Stimulated activated CD8-positive, alpha-beta memory T cell treated with anti-CD3 and anti-CD28 coated beads, Interleukin-12 subunit alpha, Interleukin-12 subunit beta, amount 100 ng/mL, for 4 hours (primary cell): Measurements from ENCODE around the gene LY6G5C.

Source experiments
- DNase-seq: peaks from one replicate; pipeline ENCODE4 v3.0.0-alpha.2; 2020; ENCODE audit warnings: low read depth

Gene LY6G5C, protein sequence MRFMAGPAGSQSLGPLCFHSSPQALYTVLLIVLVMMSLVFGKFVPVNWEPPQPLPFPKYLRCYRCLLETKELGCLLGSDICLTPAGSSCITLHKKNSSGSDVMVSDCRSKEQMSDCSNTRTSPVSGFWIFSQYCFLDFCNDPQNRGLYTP

DNA sequence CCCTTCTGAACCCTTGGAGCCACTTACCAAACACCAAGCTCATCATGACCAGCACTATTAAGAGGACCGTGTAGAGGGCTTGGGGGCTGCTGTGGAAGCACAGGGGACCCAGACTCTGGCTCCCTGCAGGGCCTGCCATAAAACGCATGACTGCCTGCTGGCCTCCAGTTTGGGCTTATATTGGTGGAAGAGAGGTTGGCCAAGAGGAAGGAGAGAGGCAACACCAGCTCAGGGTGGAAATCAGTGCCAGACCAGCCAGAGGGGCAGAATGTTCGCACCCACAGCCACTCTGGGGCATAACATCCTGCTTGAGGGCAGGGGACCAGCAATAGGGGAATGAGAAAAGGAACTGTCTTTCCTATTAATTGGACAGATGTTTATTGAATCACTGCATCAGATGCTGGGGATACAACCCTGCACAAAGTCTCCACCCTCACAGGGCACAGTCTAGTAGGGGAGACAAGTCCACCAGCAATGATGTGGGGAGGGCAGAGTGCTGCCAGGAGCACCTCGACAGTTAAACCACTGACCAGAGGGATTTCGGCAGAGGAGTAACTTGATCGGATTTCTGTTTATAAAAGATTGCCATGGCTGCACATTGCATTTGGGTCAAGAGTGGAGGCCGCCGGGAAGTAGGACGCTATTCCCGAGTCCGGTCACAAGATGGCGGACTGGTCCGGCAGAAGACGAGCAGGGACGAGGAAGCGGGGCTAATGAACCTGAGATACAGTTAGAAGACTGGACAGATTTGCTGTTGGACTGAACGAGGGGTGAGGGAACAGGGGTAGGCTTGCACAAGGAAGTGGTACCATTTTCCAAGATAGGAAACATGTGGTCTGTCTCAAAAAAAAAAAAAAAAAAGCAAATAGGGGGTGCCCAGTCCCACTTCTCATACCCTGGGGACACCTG is at the start of gene LY6G5C:
Gene LY6G5C (minus strand): TSS at position 842 of the 909 bp plus-strand sequence. CDS start 694 bp downstream, at position 148.
- DNase-seq: peak; percentile 32

DNA sequence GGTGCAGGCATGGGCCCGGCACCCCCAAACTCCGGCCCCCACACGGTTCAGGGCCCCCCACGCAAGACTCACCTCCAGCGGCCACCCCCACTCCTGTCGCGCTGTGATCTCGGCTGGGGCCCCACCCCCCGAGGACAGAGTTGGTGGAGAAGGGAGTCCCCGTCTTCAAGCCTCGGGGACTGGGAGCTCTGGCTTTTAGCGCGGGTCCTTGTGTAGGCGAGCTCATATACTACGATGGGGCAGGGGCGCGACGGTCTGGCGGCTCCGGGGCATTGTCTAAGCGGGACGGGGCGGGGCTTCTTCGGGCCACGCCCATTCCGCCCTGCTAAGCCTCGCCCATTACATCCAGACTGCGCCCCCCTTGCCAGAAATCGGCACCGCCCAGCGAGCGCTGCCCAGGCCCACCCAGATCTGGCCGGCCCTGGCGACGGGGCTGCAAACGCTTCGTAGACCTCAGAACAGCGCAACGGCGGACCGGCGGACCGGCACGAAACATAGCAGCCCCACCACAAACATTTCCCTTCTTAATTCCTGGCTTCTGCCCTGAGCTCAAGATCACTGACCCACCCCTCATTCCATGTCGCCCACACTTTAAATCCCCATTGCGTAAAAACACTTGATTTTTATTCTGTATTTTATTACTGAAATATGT is 49.2 kb upstream of the LY6G5C start:
- DNase-seq: peak; percentile 53

- DNase-seq: peak; percentile 65
Measured at GRCh38 chr6:31729515-31729978, 48.7 kb upstream of the LY6G5C start.

DNA sequence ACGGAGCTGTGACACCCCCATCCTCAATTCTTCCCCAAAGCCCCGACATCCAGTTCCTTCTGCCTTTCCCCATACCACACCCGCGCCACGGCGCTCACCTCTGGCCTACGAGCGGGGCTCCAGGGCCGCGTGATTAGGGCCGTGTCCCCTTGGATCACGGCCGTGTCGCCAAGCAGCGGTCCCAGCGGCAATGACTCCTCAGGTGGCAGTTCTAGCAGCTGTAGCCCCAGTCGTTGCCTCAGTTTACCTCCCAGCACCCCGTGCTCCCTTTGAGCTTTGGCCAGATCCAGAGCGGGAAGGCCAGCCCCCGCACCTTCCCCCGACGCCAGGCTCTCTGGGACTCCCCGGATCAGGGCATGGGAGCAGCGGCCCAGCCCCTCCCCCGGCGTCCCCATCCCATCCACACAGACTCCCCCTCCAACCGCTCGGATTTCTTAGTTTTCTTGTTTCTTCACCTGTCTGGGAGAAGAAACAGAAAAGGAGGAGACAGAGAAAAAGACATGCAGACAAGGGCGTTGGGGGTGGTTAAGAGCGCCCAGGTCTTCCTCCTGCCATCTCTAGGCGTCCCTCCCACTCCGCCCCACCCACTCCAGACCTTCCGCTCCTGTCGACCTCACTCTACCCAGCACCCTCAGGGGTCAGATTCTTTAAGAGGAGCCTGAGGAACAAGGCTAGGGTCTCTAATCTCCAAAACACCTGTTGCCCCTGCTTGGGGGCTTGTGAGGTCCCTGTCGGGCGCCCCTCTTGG is 48.1 kb upstream of the LY6G5C start, which contains the start of gene DDAH2:
Gene DDAH2 (minus strand): TSS at position 533 of the 748 bp plus-strand sequence. CDS start 138 bp downstream, at position 395.
- DNase-seq: no peak

GRCh38 chr6:31727717-31728671 is 47.1 kb upstream of the LY6G5C start:
- DNase-seq: no peak

- DNase-seq: no peak
Measured at GRCh38 chr6:31727034-31727716, 46.3 kb upstream of the LY6G5C start.

- no peak for DNase-seq
Measured at GRCh38 chr6:31725502-31726350, 44.9 kb upstream of the LY6G5C start.

DNA sequence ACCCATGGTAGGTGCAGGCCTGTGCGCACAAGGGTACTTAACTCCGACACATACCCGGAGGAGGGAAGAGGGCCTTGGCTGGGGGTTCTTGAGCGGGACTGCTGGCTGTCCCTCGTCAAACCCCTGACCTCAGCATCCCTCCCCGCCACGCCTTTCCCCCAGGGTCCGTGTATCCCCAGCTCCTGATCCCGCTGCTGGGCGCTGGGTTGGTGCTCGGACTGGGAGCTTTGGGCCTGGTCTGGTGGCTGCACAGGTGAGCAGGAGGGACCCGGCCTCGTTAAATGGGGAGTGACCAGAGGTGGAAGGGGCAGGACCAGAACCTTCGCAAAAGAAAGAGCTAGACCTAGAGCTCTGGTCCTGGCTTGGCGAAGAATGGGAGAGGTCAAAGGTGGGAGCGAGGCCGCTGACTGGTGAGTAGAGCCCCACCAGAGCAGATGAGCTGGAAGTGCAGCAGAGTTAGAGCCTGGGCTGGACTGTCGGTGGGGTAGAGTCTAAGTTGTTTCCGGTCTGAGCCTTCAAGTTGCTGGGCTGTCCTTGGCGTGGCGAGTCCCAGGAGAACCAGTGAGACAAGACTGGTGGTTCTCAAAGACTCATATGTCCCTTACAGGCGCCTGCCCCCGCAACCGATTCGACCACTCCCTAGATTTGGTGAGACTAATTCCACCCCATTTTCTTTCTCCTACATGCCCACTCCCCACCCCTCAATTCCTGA is 43.3 kb upstream of the LY6G5C start:
- no peak for DNase-seq

GRCh38 chr6:31723245-31723979 is 42.5 kb upstream of the LY6G5C start, which contains the start of gene MPIG6B:
Gene MPIG6B (plus strand): TSS chr6:31723373. CDS start chr6:31723384, 11 bp downstream.
- no peak for DNase-seq

DNA sequence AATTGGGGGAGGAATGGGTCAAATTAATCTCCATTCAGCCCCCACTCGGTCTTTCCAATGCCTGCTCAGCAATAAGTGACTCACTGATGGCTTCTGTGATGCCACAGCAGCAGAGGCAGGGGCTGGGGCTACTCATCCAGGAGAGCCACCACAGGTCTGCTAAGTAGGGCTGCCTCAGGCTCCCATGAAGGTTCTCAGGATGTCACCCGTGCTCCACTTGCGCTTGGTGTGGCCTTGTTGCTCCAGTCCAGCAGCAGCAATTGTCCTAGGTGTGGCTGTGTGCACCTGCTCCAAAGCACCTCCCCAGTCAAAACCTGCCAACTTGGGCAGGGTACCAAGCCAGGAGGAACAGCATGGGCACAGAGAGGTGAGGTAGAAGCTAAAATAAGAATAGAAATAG is 41.3 kb upstream of the LY6G5C start:
- no peak for DNase-seq

DNA sequence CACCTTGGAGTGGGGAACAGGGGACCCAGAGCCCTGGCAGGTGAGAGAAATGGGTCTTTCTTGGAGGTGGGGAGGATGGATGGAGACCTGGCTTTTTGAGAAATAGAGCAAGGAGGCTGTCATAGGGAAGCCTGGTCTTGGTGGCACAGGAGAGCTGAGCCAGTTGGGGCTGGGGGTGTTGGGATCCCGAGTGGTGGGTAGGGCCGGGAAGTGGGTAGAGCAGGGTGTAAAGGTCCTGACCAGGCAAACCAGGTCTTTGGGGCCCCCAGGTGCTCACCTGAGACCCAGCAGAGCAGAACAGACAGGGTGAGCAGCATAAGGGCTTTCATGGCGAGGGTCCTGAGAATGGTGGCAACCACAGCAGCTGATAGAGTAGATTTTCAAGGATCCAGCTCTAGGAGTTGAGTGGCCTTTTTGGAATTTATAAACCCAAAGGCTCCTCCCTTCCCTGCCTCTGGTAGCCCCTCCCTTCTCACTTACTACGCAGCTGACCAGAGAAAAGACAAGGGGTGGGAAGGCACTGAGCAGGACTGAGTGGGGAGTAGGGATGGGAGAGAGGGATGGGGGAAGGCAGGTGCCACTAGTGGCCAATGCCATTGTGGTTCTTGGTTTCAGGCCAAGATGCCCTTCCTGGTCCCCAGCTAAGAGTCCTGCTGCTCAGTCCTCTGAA is 40.6 kb upstream of the LY6G5C start, which contains the start of gene LY6G6C:
Gene LY6G6C (minus strand): TSS at position 396 of the 670 bp plus-strand sequence. CDS start 67 bp downstream, at position 329.
- no peak for DNase-seq

DNA sequence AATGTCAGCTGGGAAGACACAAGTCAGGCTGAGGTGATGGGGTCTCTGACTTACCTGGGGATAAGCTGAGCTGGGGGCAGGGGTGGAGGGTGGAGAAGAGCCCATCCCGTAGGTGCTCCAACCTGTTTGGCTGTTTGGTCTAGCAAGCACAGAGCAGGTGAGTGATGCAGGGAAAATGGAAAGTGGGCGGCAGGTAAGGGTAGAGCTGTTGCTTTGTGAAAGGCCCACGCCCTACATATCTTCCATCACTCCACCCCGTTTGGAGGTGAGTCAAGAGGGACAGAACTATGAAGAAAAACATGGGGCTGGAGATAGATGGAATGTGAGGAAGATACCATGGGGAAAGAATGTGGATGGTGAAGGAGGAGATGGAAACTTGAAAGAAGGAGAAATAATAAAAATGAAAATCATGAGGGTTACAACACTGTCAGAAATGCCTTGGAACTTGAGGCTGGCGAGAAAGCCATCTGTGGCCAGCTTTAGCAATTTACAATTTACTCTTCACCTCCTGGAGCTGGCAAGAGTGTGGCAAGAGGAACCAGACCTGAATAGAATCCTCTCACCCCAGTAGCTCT is 39.4 kb upstream of the LY6G5C start:
- no peak for DNase-seq

GRCh38 chr6:31719001-31719400 is 38.1 kb upstream of the LY6G5C start:
- DNase-seq: no peak

- no peak for DNase-seq
Measured at GRCh38 chr6:31718265-31718664, 37.4 kb upstream of the LY6G5C start.

- no peak for DNase-seq
Measured at GRCh38 chr6:31717499-31718222, 36.8 kb upstream of the LY6G5C start.
